Neuronal stem cell (in vitro differentiated cells): ENCODE data around the gene POPDC2.

ENCODE experiments used
- DNase-seq: peaks from one replicate; pipeline ENCODE4 v3.0.0-alpha.2; 2013; ENCODE audit warnings: low spot score
- H2AFZ ChIP-seq: one replicate; pipeline ENCODE4 v1.6.1; 2013; ENCODE audit warnings: mild to moderate bottlenecking, low read length, inconsistent platforms
- H2AK5ac ChIP-seq: 2 replicates; pipeline ENCODE4 v1.6.1; 2013; ENCODE audit warnings: low read depth, mild to moderate bottlenecking, inconsistent platforms, low read length, moderate library complexity, mixed read lengths
- H2BK120ac ChIP-seq: 2 replicates; pipeline ENCODE4 v1.6.1; 2013; ENCODE audit warnings: low read depth, mild to moderate bottlenecking, inconsistent platforms, low read length, moderate library complexity, mixed read lengths
- H2BK12ac ChIP-seq: one replicate; pipeline ENCODE4 v1.6.1; 2013; ENCODE audit warnings: low read length, inconsistent platforms
- H2BK15ac ChIP-seq: 2 replicates; pipeline ENCODE4 v1.6.1; 2013; ENCODE audit warnings: mild to moderate bottlenecking, low read length, inconsistent platforms, mixed read lengths
- H2BK5ac ChIP-seq: one replicate; pipeline ENCODE4 v1.6.1; 2013; ENCODE audit warnings: inconsistent platforms, mild to moderate bottlenecking, low read length, moderate library complexity
- H3K14ac ChIP-seq: one replicate; pipeline ENCODE4 v1.6.1; 2013; ENCODE audit warnings: low read length, inconsistent platforms
- H3K18ac ChIP-seq: 2 replicates; pipeline ENCODE4 v1.6.1; 2013; ENCODE audit warnings: low read length, inconsistent platforms
- H3K23ac ChIP-seq: 2 replicates; pipeline ENCODE4 v1.6.1; 2013; ENCODE audit warnings: low read depth, mild to moderate bottlenecking, mixed read lengths, low read length, inconsistent platforms; ENCODE audit not compliant: poor library complexity
- H3K27ac ChIP-seq: replicated peaks from 3 replicates; pipeline ENCODE4 v1.5.1; 2013; ENCODE audit warnings: low read length, inconsistent platforms
- H3K27me3 ChIP-seq, 3 experiments: 2 replicates each; pipeline ENCODE4 v1.6.1; 2013; ENCODE audit warnings: low read length in 3 of 3, mild to moderate bottlenecking in 2 of 3, inconsistent platforms in 1 of 3, low read depth in 1 of 3, mixed read lengths in 1 of 3, moderate library complexity in 1 of 3; ENCODE audit not compliant: control insufficient read depth in 3 of 3, insufficient read depth in 3 of 3
- H3K36me3 ChIP-seq, 2 donors: replicated peaks in 1 of 2; 2 replicates each; pipeline ENCODE4 v1.6.1; 2013; ENCODE audit warnings: low read length in 2 of 2; ENCODE audit not compliant: control insufficient read depth in 2 of 2, insufficient read depth in 2 of 2
- H3K4ac ChIP-seq: 2 replicates; pipeline ENCODE4 v1.6.1; 2013; ENCODE audit warnings: inconsistent platforms, mild to moderate bottlenecking, low read length, moderate library complexity
- H3K4me1 ChIP-seq, 2 donors: 1 replicate in 1 of 2; 2 replicates in 1 of 2; pipeline ENCODE4 v1.6.1; 2013; ENCODE audit warnings: low read length in 2 of 2, low read depth in 1 of 2; ENCODE audit not compliant: control insufficient read depth in 2 of 2, insufficient read depth in 1 of 2
- H3K4me2 ChIP-seq: one replicate; pipeline ENCODE4 v1.6.1; 2013; ENCODE audit warnings: mild to moderate bottlenecking, low read length, inconsistent platforms; ENCODE audit not compliant: insufficient read depth, poor library complexity, severe bottlenecking
- H3K4me3 ChIP-seq, 2 donors: 2 replicates each; pipeline ENCODE4 v1.5.1; 2013; ENCODE audit warnings: low read length in 2 of 2, mild to moderate bottlenecking in 2 of 2, inconsistent platforms in 1 of 2, moderate library complexity in 1 of 2
- H3K79me1 ChIP-seq: one replicate; pipeline ENCODE4 v1.6.1; 2013; ENCODE audit warnings: low read depth, mild to moderate bottlenecking, inconsistent platforms, low read length, moderate library complexity
- H3K9ac ChIP-seq: one replicate; pipeline ENCODE4 v1.6.1; 2013; ENCODE audit warnings: mild to moderate bottlenecking, low read depth, low read length, inconsistent platforms; ENCODE audit not compliant: poor library complexity
- H3K9me3 ChIP-seq, 2 donors: replicated peaks in 1 of 2; 2 replicates each; pipeline versions ENCODE3 to v1.6.1; 2013; ENCODE audit warnings: low read length in 2 of 2, mild to moderate bottlenecking in 2 of 2, inconsistent platforms in 1 of 2, low read depth in 1 of 2, mixed read lengths in 1 of 2, moderate library complexity in 1 of 2; ENCODE audit not compliant: control insufficient read depth in 2 of 2, insufficient read depth in 1 of 2
- H4K8ac ChIP-seq: one replicate; pipeline ENCODE4 v1.6.1; 2013; ENCODE audit warnings: low read depth, mild to moderate bottlenecking, inconsistent platforms, low read length, moderate library complexity
- H4K91ac ChIP-seq: one replicate; pipeline ENCODE4 v1.6.1; 2013; ENCODE audit warnings: low read length, low read depth, mild to moderate bottlenecking, inconsistent platforms; ENCODE audit not compliant: poor library complexity
- WGBS, 2 donors: extraction: QIAGEN DNeasy Blood & Tissue Kit; methylation state at CpG; one replicate each; pipeline ENCODE4 v1.1.7; 2013; ENCODE audit warnings: missing lambda C conversion rate in 2 of 2, mixed read lengths in 1 of 2; ENCODE audit not compliant: insufficient read length in 2 of 2, insufficient replicate concordance in 1 of 2; ENCODE audit errors: extremely low coverage in 2 of 2; 5-methylcytosine and 5-hydroxymethylcytosine counted together

POPDC2 gene

GRCh38 chr3:119690043-119690656 is 29.8 kb upstream of the POPDC2 start:
- H3K18ac ChIP-seq = no peak overlapping the region
- H3K4ac ChIP-seq = no peak overlapping the region
- H2BK12ac ChIP-seq = no peak overlapping the region
- no peaks in the 10 kb centered on the region for H3K36me3 ChIP-seq
- no peak overlapping the region for H2BK5ac ChIP-seq
- H3K4me1 ChIP-seq = no peaks in the 10 kb centered on the region
- H3K14ac ChIP-seq = no peak overlapping the region
- H3K9ac ChIP-seq = no peak overlapping the region
- H3K27ac ChIP-seq = no peak overlapping the region
- H3K23ac ChIP-seq = no peak overlapping the region
- H2BK120ac ChIP-seq = no peak overlapping the region
- H4K91ac ChIP-seq = no peak overlapping the region
- H3K79me1 ChIP-seq = no peaks in the 10 kb centered on the region
- no peak overlapping the region for H3K4me3 ChIP-seq
- no CpG with 5 or more reads among the region's 4 CpGs for WGBS, 2 donors
- no peak overlapping the region for H2AK5ac ChIP-seq
- H3K9me3 ChIP-seq = no peaks in the 10 kb centered on the region
- peaks cover 0 to 12% (median 0%) of the 10 kb centered on the region in 3 experiments for H3K27me3 ChIP-seq
- no peak overlapping the region for H2AFZ ChIP-seq
- H2BK15ac ChIP-seq = no peak overlapping the region
- no peak overlapping the region for H3K4me2 ChIP-seq
- no peak for DNase-seq
- H4K8ac ChIP-seq = no peak overlapping the region

DNA sequence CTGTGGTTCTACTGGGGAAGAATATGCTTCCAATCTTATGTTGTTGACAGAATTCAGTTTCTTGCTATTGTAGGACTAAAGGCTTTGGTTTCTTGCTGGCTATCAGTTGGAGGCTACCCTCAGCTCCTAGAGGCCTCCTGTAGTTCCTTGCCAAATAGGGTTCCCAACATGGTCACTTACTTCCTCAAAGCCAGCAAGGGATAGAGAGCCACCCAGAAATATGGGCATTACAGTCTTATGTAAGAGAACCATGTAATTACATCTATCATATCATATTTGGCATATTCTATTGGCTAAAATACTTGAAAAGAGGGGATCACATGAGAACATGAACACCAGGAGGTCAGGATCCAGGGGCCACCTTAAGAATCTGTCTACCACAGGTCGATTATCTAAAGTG is 23.0 kb upstream of the POPDC2 start:
- Histone ChIP-seq H2AK5ac (no peak overlapping the region), H2BK15ac (no peak overlapping the region), H4K91ac (no peak overlapping the region), H3K27ac (no peak overlapping the region), H4K8ac (no peak overlapping the region), H3K27me3 (peaks cover 0 to under 1% (median 0%) of the 10 kb centered on the region in 3 experiments), H3K36me3 (no peaks in the 10 kb centered on the region), H2BK120ac (no peak overlapping the region), H2BK5ac (no peak overlapping the region), H3K18ac (no peak overlapping the region), H2BK12ac (no peak overlapping the region), H3K4ac (no peak overlapping the region), H3K23ac (no peak overlapping the region), H3K9ac (no peak overlapping the region), H3K14ac (no peak overlapping the region), H3K4me2 (no peak overlapping the region), H3K4me1 (no peaks in the 10 kb centered on the region), H3K9me3 (no peaks in the 10 kb centered on the region), H3K4me3 (no peak overlapping the region), H2AFZ (no peak overlapping the region), H3K79me1 (no peaks in the 10 kb centered on the region)
- no peak for DNase-seq
- no CpG with 5 or more reads among the region's 1 CpG for WGBS, 2 donors

DNA sequence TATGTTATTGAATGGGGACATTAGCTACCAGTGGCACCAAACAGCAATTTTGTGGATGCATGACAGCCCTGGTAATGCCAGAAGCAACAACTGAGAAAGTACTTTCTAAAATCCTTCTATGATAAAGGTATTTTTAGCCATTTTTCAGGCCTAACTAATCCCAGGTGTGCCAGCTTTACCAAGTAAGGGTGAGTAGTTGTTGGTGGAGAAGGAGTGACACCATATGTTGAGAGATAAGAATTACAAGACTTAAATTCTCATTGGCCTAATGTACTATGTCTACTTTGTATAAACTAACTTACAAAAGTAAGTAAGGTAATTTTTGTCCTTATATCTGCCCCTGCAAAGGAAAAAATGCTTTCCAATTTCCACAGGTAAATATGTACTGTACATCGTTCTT is 20.9 kb upstream of the POPDC2 start:
- Histone ChIP-seq H2BK5ac (no peak overlapping the region), H3K4me2 (no peak overlapping the region), H3K36me3 (no peaks in the 10 kb centered on the region), H4K91ac (no peak overlapping the region), H3K27me3 (no peaks in the 10 kb centered on the region), H2AFZ (no peak overlapping the region), H3K4ac (no peak overlapping the region), H3K14ac (no peak overlapping the region), H3K18ac (no peak overlapping the region), H3K9me3 (no peaks in the 10 kb centered on the region), H3K27ac (no peak overlapping the region), H4K8ac (no peak overlapping the region), H3K9ac (no peak overlapping the region), H3K79me1 (no peaks in the 10 kb centered on the region), H2AK5ac (no peak overlapping the region), H3K4me1 (no peaks in the 10 kb centered on the region), H2BK120ac (no peak overlapping the region), H2BK15ac (no peak overlapping the region), H3K23ac (no peak overlapping the region), H3K4me3 (no peak overlapping the region), H2BK12ac (no peak overlapping the region)
- no peak for DNase-seq
- WGBS, 2 donors = no CpG with 5 or more reads among the region's 1 CpG

DNA sequence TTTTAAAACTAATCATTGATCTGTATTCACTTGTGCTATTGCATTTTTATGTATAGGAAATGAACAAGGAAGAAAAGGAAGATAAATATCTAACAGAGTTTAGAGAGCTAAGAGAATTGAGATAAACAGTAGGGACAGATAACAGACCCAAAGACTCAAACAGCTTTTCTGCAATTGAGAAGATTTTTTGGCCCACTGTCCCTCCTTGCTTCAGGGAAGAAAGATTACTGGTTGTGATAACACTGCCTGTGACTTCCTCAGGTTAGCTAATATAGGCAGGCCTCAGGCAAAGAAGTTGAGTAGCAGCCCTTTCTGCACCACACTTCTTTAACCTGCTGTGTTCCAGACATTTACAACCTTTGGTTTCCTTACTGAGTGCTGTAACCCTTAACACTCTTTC is 19.5 kb upstream of the POPDC2 start:
- Histone ChIP-seq H3K27ac (no peak overlapping the region), H3K4me3 (no peak overlapping the region), H3K4me1 (peaks cover 2 to 5% of the 10 kb centered on the region in 2 donors), H3K18ac (no peak overlapping the region), H4K8ac (no peak overlapping the region), H3K4ac (no peak overlapping the region), H3K27me3 (no peaks in the 10 kb centered on the region), H3K23ac (no peak overlapping the region), H2AK5ac (no peak overlapping the region), H3K79me1 (no peaks in the 10 kb centered on the region), H4K91ac (no peak overlapping the region), H2BK15ac (no peak overlapping the region), H2BK12ac (no peak overlapping the region), H2AFZ (no peak overlapping the region), H3K4me2 (no peak overlapping the region), H3K36me3 (peaks cover 0 to 7% of the 10 kb centered on the region in 2 donors), H3K14ac (no peak overlapping the region), H2BK5ac (no peak overlapping the region), H3K9me3 (no peaks in the 10 kb centered on the region), H3K9ac (no peak overlapping the region), H2BK120ac (no peak overlapping the region)
- DNase-seq = no peak
